SU-DHL-6 (cell line): Measurements from ENCODE around the gene KCTD11.

Experiments used
- CTCF ChIP-seq: fragments of 200-600 bp; sonication (generic); IDR thresholded peaks from one replicate; pipeline ENCODE4 v1.5.1; 2017; ENCODE audit warnings: antibody characterized with exemption, mild to moderate bottlenecking, low read length, moderate library complexity; ENCODE audit not compliant: insufficient read depth, poor library complexity, severe bottlenecking
- EZH2phosphoT487 ChIP-seq: fragments of 200-600 bp; sonication (generic), shearing (Covaris generic); conservative IDR thresholded peaks from 2 replicates; pipeline ENCODE4 v1.6.1; 2018; ENCODE audit warnings: mild to moderate bottlenecking, antibody characterized with exemption, low read length, moderate library complexity, mixed read lengths

GRCh38 chr17:7393613-7394451, 41.9 kb downstream of the KCTD11 start:
- TF ChIP-seq CTCF (no peak), EZH2phosphoT487 (no peak)
